Uterus (tissue), 2 donors: ENCODE results near the gene NR2F6.

Experiments
- CTCF ChIP-seq, 4 experiments: fragments of 200-600 bp in 2 of 4; fragments of 450-650 bp in 2 of 4; sonication (generic) in 2 of 4; IDR thresholded peaks; one replicate each; pipeline ENCODE4 v1.5.1; 2016 to 2019; ENCODE audit warnings: antibody characterized with exemption in 4 of 4, mild to moderate bottlenecking in 2 of 4, moderate library complexity in 1 of 4
- POLR2A ChIP-seq, 2 donors: fragments of 450-650 bp; IDR thresholded peaks; one replicate each; pipeline ENCODE4 v1.6.1; 2016; ENCODE audit warnings: antibody characterized with exemption in 2 of 2, mild to moderate bottlenecking in 1 of 2, moderate library complexity in 1 of 2

DNA sequence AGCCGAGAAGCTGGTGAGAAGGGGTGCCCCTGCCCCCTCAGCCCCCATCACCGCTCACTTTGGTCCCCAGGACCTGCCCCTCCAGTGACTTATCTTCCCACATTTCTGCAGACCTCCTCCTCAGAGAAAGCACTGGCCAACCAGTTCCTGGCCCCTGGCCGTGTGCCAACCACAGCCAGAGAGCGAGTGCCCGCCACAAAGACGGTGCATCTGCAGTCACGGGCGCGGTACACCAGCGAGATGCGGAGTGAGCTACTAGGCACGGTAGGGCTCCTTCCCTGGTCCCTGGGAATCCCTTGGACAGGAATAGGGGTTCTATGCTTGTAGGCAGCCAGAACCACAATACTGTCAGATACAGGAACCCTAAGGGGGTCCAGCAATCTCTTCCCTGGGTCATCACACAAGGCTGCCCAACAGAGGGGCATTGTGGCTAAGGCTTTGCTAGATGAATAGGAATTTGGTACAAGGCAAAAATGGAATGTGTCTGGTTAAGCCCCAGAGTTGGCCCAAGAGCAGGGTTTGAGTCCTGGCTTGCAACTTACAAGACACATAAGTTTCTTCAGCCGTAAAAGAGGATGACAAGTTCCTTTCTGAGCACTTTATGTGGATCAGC lies 29.6 kb downstream of the NR2F6 start:
- TF ChIP-seq CTCF (IDR thresholded peaks at IDR 0.05) (no peak), POLR2A (IDR thresholded peaks at IDR 0.05) (no peak)
